IPS DF 6.9 (cell line): Measurements from ENCODE around the gene F5.

Source experiments
- DNase-seq: peaks from one replicate; pipeline ENCODE4 v3.0.0-alpha.2; 2013; ENCODE audit warnings: low read depth, low spot score
- H3K27ac ChIP-seq: one replicate; pipeline ENCODE4 v1.5.1; 2013; ENCODE audit warnings: low read length, control low read depth
- H3K27me3 ChIP-seq: 2 replicates; pipeline ENCODE4 v1.6.1; 2013; ENCODE audit warnings: mild to moderate bottlenecking, low read length; ENCODE audit not compliant: control insufficient read depth, insufficient read depth
- H3K36me3 ChIP-seq: 2 replicates; pipeline ENCODE4 v1.6.1; 2013; ENCODE audit warnings: low read length; ENCODE audit not compliant: control insufficient read depth, insufficient read depth
- H3K4me1 ChIP-seq: 2 replicates; pipeline ENCODE4 v1.6.1; 2013; ENCODE audit warnings: low read length; ENCODE audit not compliant: control insufficient read depth, insufficient read depth
- H3K4me3 ChIP-seq: 2 replicates; pipeline ENCODE4 v1.5.1; 2013; ENCODE audit warnings: mild to moderate bottlenecking, low read length
- H3K9me3 ChIP-seq: 2 replicates; pipeline ENCODE4 v1.6.1; 2013; ENCODE audit warnings: low read length, inconsistent platforms; ENCODE audit not compliant: control insufficient read depth, insufficient read depth
- WGBS: extraction: QIAGEN DNeasy Blood & Tissue Kit; methylation state at CpG from one replicate; pipeline ENCODE4 v1.1.7; 2013; ENCODE audit warnings: mixed read lengths, missing lambda C conversion rate; ENCODE audit not compliant: insufficient read length, insufficient coverage; 5-methylcytosine and 5-hydroxymethylcytosine counted together

The F5 gene

DNA sequence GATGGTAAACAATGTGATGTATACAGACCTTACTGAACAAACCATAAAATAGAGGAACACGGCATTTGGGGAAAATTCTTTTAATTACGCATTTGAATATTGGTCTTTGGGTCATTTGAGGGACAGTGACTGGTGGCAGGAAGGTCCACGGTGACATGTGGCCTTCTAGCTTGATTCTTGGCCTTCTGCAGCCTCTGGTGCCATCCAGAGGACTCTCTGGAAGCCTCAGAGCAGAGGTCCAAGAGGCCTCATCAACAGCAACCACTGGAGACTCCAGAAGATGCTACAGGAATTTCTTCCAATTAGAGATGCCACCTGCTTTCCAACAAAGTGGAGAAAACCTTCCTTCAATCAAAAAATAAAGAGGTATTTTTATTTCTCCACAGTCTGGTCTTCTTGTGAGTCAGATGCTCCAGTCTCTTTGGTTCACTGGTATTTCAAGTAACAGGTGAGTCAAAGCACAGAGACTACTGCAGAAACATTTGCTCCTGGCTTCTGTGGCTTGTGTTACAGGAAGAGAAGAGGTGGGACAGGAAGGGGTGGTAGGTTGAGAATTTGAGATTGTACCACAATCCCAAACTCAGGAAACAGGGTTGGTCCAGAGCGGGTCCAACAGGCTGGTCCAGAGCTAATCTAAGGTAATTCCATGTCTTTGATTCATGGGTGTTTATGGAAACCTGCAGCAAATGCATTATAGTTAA, 2.7 kb upstream of the F5 start:
- Histone ChIP-seq H3K36me3 (no peaks in the 10 kb centered on the region), H3K27ac (no peak overlapping the region), H3K4me3 (no peak overlapping the region), H3K9me3 (no peaks in the 10 kb centered on the region), H3K27me3 (no peaks in the 10 kb centered on the region), H3K4me1 (no peaks in the 10 kb centered on the region; the same call in 1 of the 2 replicates)
- WGBS, result no CpG with 5 or more reads among the region's 4 CpGs
- no peak for DNase-seq

DNA sequence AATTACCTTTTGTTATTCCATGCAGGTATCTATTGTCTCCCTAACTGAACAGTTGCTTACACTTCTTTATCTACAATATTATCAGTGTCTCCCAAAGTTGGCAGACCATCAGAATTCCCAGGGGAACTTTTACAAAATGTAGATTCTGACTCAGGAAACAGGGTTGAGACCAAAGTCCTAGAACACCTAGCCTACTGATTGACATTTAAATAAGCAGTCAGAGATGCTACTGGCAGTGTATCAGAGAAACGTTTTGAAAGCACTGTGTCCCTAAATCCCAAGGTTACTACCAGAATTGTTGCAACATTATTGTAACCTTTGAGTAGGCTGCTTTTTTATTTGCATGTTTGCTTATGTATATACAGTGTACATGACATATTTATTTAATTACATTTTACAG, 1.8 kb upstream of the F5 start:
- no CpG with 5 or more reads among the region's 1 CpG for WGBS
- Histone ChIP-seq H3K36me3 (no peaks in the 10 kb centered on the region), H3K9me3 (no peaks in the 10 kb centered on the region), H3K4me3 (no peak overlapping the region), H3K4me1 (no peaks in the 10 kb centered on the region; the same call in 1 of the 2 replicates), H3K27me3 (no peaks in the 10 kb centered on the region), H3K27ac (no peak overlapping the region)
- DNase-seq, result no peak

DNA sequence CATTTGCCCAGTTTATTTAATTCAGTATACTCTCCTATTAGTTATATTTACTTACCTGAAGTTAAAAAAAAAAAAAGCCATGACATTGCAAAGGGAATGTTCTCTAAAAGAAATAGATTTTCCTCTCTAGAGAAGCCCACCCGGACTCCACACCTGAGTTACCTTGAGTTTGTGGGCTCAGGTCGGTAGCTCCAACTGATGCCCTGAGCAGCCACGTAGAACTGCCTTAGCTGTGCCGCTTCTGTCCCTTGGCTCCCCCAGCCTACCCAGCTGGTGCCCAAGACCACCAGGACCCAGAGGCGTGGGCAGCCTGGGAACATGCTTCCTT, 250 bp downstream of the F5 start:
- no peak overlapping the region for H3K4me3 ChIP-seq

DNA sequence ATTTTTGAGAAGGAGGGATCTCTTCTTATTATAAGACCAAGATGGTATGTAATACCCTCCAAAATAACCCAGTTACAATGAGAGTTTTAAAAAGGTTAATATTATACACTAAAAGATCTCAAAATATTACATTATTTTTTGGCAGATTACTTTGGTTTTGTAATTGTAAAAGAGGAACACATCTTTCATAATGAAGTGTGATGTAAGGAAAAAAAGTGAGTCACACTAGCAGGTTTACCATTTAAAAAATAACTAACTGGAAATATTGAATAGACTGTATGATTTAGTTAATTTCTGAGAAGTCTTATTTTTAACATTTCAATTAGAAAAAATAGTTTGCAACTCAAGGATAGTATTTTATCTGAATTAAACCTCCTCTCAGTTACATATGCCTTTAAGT, 1.1 kb downstream of the F5 start:
- H3K9me3 ChIP-seq, result no peaks in the 10 kb centered on the region
- H3K4me1 ChIP-seq, result no peaks in the 10 kb centered on the region; the same call in 1 of the 2 replicates
- no peaks in the 10 kb centered on the region for H3K36me3 ChIP-seq
- H3K27ac ChIP-seq, result no peak overlapping the region
- DNase-seq, result no peak
- no peaks in the 10 kb centered on the region for H3K27me3 ChIP-seq
- H3K4me3 ChIP-seq, result no peak overlapping the region

More for the DNA sequence above, 250 bp downstream of the F5 start:
- Histone ChIP-seq H3K4me1 (no peaks in the 10 kb centered on the region; the same call in 1 of the 2 replicates), H3K9me3 (no peaks in the 10 kb centered on the region), H3K27me3 (no peaks in the 10 kb centered on the region), H3K36me3 (no peaks in the 10 kb centered on the region), H3K27ac (no peak overlapping the region)
- no CpG with 5 or more reads among the region's 5 CpGs for WGBS
- DNase-seq, result no peak

DNA sequence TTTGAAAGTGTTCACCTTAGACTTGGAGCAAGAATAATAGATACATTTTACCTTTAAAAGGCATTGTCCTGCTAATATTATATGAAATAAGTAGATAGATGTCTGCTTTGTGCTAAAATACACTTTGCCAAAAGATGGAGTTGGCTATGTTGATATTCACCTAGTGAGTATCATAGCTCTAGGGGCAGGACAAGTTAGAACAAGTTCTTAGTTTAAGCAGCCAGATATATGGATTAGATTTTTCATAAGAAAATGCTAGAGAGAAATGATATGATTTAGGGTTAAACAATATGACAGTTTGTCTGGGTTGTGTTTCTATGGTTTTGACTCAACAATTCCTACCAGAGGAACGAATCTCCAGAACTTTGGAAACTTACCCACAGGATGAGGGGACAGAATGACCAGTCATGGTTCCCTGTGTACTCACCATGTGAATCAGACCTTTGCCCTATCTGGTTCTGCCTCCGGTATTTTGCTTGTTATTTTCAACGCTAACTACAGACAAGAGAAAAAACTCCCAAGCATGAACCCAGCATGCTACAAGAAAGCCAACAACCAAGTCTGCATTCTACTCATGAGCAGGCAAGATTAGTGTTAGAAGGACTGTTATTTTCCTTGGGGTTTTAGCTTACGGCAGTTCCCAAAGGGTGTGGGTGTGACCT, 1.7 kb downstream of the F5 start:
- Histone ChIP-seq H3K27me3 (no peaks in the 10 kb centered on the region), H3K9me3 (no peaks in the 10 kb centered on the region), H3K36me3 (no peaks in the 10 kb centered on the region), H3K27ac (no peak overlapping the region), H3K4me3 (no peak overlapping the region), H3K4me1 (no peaks in the 10 kb centered on the region; the same call in 1 of the 2 replicates)
- DNase-seq, result no peak
- no CpG with 5 or more reads among the region's 4 CpGs for WGBS

DNA sequence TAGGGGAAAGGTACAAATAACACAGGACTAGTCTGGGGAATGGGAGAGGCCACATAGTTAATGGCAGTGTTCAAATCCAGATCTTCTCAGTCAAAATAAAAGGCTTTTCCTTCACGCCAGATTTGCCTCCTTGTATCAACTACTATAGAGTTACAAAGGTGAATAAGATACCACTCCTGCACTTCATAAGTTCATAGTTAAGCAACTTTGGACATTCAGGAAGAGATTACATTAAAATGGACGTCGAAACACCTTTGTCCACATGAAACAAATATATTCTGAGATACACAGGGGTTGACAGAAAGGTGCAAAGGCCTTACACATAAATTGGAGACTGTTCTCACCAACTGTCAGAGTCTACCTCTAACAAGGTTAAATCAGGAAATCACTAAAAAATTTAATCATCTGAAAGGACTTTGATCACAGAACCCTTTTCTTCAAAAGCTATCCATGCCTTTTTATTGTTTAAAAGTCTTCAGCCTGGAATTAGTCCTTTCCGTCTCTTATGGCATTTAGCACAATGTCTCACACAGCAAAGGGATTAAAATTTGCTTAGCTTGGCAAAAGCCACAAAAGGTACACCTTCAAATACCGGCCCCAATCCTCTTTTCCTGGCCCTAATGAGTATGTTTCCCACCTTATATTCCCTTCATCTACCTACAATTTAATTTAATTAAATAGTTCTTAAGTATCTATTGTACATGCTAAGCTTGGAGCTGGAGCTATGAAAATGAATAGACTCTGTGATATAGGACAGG, 8.1 kb downstream of the F5 start:
- H3K36me3 ChIP-seq, result no peaks in the 10 kb centered on the region
- no peak overlapping the region for H3K27ac ChIP-seq
- no peak for DNase-seq
- H3K4me1 ChIP-seq, result no peaks in the 10 kb centered on the region
- no peaks in the 10 kb centered on the region for H3K27me3 ChIP-seq
- H3K9me3 ChIP-seq, result no peaks in the 10 kb centered on the region
- H3K4me3 ChIP-seq, result no peak overlapping the region
- no CpG with 5 or more reads among the region's 5 CpGs for WGBS

DNA sequence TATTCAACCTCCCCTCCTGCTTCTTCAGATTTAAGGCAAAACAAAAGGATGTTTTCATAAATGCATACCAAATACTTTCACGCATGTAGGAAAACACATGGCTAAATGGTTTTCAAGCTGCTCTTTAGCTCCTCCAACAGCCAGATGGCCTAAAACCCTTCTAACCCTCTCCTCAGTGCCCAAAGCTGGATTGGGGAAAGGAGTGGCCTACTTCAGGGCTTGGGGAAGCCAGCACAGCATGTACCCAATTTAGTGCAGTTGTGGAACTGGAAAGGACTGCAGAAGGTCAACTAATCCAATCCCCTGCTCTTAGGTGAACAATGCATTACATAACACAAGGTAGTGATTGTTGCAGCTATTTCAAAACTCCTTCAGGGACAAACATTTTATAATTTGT, 9.3 kb downstream of the F5 start:
- no peaks in the 10 kb centered on the region for H3K9me3 ChIP-seq
- H3K36me3 ChIP-seq, result no peaks in the 10 kb centered on the region
- whole genome bisulfite sequencing, result no CpG with 5 or more reads among the region's 1 CpG
- H3K4me1 ChIP-seq, result no peaks in the 10 kb centered on the region
- no peak overlapping the region for H3K4me3 ChIP-seq
- H3K27me3 ChIP-seq, result no peaks in the 10 kb centered on the region
- no peak overlapping the region for H3K27ac ChIP-seq
- no peak for DNase-seq

DNA sequence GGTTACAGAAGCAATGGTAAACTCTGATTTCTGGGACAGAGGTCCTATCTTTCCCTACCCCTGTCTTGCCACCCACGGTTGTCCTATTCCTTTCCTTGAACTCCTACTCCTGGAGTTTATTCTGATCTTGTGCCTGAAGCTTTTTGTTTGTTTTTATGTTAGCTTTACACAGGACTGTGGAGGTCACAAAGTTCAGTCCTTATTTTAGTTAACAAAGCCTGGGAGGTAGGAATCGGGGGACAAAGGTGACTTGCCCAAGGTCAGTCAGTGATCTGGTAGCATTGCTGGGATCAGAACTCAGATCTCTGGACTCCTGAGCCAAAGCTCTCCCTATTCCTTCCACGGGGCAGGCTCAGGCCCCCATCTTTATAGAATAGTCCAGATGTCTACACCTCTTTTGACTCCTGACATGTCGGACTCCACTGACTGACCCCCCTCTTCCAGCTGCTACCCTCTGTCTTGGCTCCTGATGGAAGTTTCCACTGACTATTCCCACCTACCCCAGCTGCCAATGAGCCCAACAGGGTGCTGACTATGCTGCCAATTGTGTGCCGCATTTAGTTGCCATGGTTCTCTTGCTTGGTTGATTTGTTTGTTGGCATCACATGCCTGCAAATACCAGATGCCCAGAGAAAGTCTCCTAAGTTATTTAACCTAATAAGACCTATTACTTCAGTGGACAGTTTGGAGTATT, 9.9 kb downstream of the F5 start:
- WGBS, result no CpG with 5 or more reads among the region's 5 CpGs
- Histone ChIP-seq H3K27me3 (no peaks in the 10 kb centered on the region), H3K9me3 (no peaks in the 10 kb centered on the region), H3K4me1 (no peaks in the 10 kb centered on the region), H3K4me3 (no peak overlapping the region), H3K27ac (no peak overlapping the region), H3K36me3 (no peaks in the 10 kb centered on the region)
- DNase-seq, result no peak

DNA sequence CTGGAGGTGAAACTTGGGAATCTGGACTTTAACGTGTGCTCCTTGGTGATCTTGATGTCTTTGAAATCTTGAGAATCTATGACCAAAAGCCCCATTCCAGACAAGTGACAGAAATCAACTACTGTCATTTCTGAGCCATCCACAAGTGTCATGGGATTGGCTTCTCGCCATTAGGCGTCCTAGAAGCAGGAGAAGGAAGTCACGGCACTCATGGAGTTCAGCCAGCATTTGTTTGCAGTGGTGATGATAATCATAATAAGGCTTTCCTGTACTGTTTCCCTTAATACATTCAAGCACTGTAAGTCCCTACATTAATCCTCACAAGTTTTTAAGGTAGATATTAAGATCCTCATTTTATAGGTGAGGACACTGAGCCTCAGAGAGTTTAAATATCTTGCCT, 11.9 kb downstream of the F5 start:
- no peak for DNase-seq
- Histone ChIP-seq H3K9me3 (no peaks in the 10 kb centered on the region), H3K4me1 (no peaks in the 10 kb centered on the region), H3K27me3 (no peaks in the 10 kb centered on the region), H3K36me3 (no peaks in the 10 kb centered on the region), H3K27ac (no peak overlapping the region), H3K4me3 (no peak overlapping the region)
- WGBS, result no CpG with 5 or more reads among the region's 4 CpGs

DNA sequence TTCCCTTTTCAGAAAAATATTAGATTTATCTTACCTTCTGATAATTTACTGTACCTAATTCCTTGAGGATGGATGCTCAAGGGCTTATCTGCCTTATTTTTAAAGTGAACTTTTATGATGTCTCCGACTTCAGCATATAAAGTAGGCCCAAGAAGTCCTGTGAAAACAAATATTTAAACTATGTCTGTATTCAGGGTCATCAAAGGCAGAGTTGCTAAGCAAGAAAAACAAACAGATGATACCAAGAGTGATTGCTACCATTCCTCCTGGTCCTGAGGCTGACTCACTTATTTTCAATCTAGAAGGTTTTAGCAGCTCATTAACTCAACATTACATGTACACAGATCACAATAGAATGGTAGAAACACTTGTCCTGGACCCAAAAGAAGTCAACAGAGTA, 14.1 kb downstream of the F5 start:
- no peak overlapping the region for H3K4me3 ChIP-seq
- H3K27me3 ChIP-seq, result no peaks in the 10 kb centered on the region
- H3K4me1 ChIP-seq, result no peaks in the 10 kb centered on the region
- WGBS, result no CpG with 5 or more reads among the region's 1 CpG
- no peaks in the 10 kb centered on the region for H3K36me3 ChIP-seq
- H3K27ac ChIP-seq, result no peak overlapping the region
- H3K9me3 ChIP-seq, result no peaks in the 10 kb centered on the region
- no peak for DNase-seq
